Spleen (tissue), 11 donors: ENCODE results near the gene RAPGEFL1. TPM values are rescaled to one million over a fixed set of nuclear protein-coding genes. Genes with fewer than 3 reads are reported as not detected.
"Not testable (repeated sequence)": the region's sequence is repeated elsewhere in the genome, so short reads cannot be mapped to it uniquely, and the experiment has no call there.

Experiments
- DNase-seq: peaks from one replicate; pipeline ENCODE4 v3.0.0-alpha.2; 2020
- H3K27ac ChIP-seq, 8 donors: fragments of 200-600 bp; sonication (generic) in 7 of 8; 1 replicate in 4 of 8; 2 replicates in 4 of 8; pipeline versions ENCODE4 v1.5.0 to v1.8.0; 2016 to 2021; ENCODE audit warnings: inconsistent platforms in 4 of 8, mild to moderate bottlenecking in 4 of 8, moderate library complexity in 1 of 8
- H3K27me3 ChIP-seq, 7 donors: fragments of 200-600 bp; sonication (generic) in 6 of 7; replicated peaks in 1 of 7; 1 replicate in 4 of 7; 2 replicates in 3 of 7; pipeline versions ENCODE4 v1.5.0 to v1.8.0; 2016 to 2021; ENCODE audit warnings: inconsistent platforms in 3 of 7, mild to moderate bottlenecking in 1 of 7
- H3K36me3 ChIP-seq, 6 donors: fragments of 200-600 bp; sonication (generic) in 5 of 6; 1 replicate in 4 of 6; 2 replicates in 2 of 6; pipeline versions ENCODE4 v1.5.0 to v1.8.0; 2016 to 2021; ENCODE audit warnings: inconsistent platforms in 2 of 6
- H3K4me1 ChIP-seq, 6 donors: fragments of 200-600 bp; sonication (generic) in 5 of 6; 1 replicate in 3 of 6; 2 replicates in 3 of 6; pipeline versions ENCODE4 v1.5.0 to v1.8.0; 2016 to 2021; ENCODE audit warnings: inconsistent platforms in 3 of 6
- H3K4me3 ChIP-seq, 8 donors: fragments of 200-600 bp; sonication (generic) in 7 of 8; 1 replicate in 4 of 8; 2 replicates in 4 of 8; pipeline versions ENCODE4 v1.5.0 to v1.8.0; 2016 to 2021; ENCODE audit warnings: inconsistent platforms in 4 of 8, mild to moderate bottlenecking in 4 of 8, moderate library complexity in 2 of 8
- H3K9me3 ChIP-seq, 8 donors: fragments of 200-600 bp; sonication (generic) in 7 of 8; 1 replicate in 4 of 8; 2 replicates in 4 of 8; pipeline versions ENCODE4 v1.5.0 to v1.8.0; 2016 to 2021; ENCODE audit warnings: inconsistent platforms in 4 of 8
- POLR2A ChIP-seq, 3 donors: fragments of 450-650 bp; IDR thresholded peaks; one replicate each; pipeline ENCODE4 v1.5.1; 2017; ENCODE audit warnings: antibody characterized with exemption in 3 of 3, mild to moderate bottlenecking in 1 of 3
- POLR2AphosphoS5 ChIP-seq, 3 donors: sonication (generic); formaldehyde crosslinking; IDR thresholded peaks; one replicate each; pipeline ENCODE4 v1.5.1; 2017; ENCODE audit warnings: antibody characterized with exemption in 3 of 3
- WGBS, 5 donors: extraction: QIAGEN DNeasy Blood & Tissue Kit in 3 of 5; methylation state at CpG; one replicate each; pipeline versions ENCODE4 v1.1.5 to v1.1.7; 2013 to 2018; 5-methylcytosine and 5-hydroxymethylcytosine counted together
- intact Hi-C: fragments of 100-400 bp; cut with DNase I; formaldehyde crosslinking; loops from one replicate; pipeline ENCODE4 v1.15.0; 2023; ENCODE audit warnings: low total_unique reads
- polyA plus RNA-seq, 3 donors: library from polyadenylated mRNA; stranded (reverse); fragments of 200-250 nt; gene quantifications; one replicate each; pipeline ENCODE4 v1.2.1, GENCODE V29; 2013
- total RNA-seq, 7 donors: library from RNA; depleted of rRNA in 3 of 7; stranded (reverse); fragments of >200 nt in 3 of 7; fragmentation: NEBNext Ultra II Directional in 4 of 7; extraction: Animal tissue kit (Norgen Biotek cat#: 25700) in 4 of 7; gene quantifications; one replicate each; pipeline versions ENCODE4 v1.1.0 to v1.2.1, GENCODE V29; 2016 to 2021
- TF ChIP-seq, protein P1 (sequence below), 11 experiments: fragments of 200-600 bp in 7 of 11; fragments of 450-650 bp in 4 of 11; sonication (generic) in 4 of 11; IDR thresholded peaks in 8 of 11; conservative IDR thresholded peaks in 3 of 11; 1 replicate in 7 of 11; 2 replicates in 4 of 11; pipeline versions ENCODE4 v1.4.0 to v1.8.0; 2016 to 2021; ENCODE audit warnings: antibody characterized with exemption in 11 of 11, inconsistent platforms in 4 of 11, mild to moderate bottlenecking in 1 of 11
- donor health status: healthy with polysubstance abuse.
- donor health status: DM: no; HTN: no; CAD: no; lungs with moderate emphysema.
- donor health status: DM: no; HTN: no; CAD: no.
- donor health status: Bipolar disorder and iron deficiency.
- donor health status: healthy.
- donor health status: DM: no; HTN: no; CAD: no.
- donor health status: DM: yes; HTN: yes; CAD: no.

RAPGEFL1 gene
- total and polyA plus RNA-seq, 10 donors: 2.9 to 12.7 (median 6.4) TPM

DNA sequence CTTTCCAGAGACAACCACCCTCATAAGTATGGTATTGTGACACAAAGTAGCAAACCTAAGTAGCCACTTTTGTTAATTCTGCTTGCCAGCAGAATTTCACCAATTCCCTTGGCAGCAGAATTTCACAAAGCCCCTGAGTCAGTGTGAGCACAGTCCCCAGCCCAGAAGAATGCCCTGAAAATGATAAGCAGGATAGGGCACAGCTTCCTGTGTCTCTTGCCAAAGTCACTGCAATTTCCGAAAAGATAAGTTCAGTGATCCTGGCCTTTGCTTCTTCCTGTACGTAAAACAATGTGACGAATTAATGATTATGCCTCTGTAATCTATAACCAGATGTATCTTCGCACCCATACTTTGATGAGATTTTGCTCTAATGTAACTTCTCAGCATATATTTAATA is 25.9 kb downstream of the RAPGEFL1 start:
- Histone ChIP-seq H3K27me3 (peaks cover 0 to under 1% (median 0%) of the 10 kb centered on the region in 7 donors), H3K36me3 (no peaks in the 10 kb centered on the region), H3K4me1 (peaks cover 3 to 39% (median 20%) of the 10 kb centered on the region in 6 donors), H3K9me3 (no peaks in the 10 kb centered on the region), H3K4me3 (no peak overlapping the region), H3K27ac (peak overlapping the region in 7 of 8 donors; percentile 58 to 78 (median 72))
- TF ChIP-seq POLR2A (IDR thresholded peaks at IDR 0.05) (no peak), POLR2AphosphoS5 (IDR thresholded peaks at IDR 0.05) (peak in 1 of 3 donors; percentile 81)
- DNase-seq: no peak
- intact Hi-C loops: loop anchor here (5.0 kb wide), 1 partner anchor 89 kb away; no protein-coding TSS in a partner anchor
- 42 to 70% (median 52%) methylated on average over 4 of the region's 4 CpGs for WGBS, 5 donors

DNA sequence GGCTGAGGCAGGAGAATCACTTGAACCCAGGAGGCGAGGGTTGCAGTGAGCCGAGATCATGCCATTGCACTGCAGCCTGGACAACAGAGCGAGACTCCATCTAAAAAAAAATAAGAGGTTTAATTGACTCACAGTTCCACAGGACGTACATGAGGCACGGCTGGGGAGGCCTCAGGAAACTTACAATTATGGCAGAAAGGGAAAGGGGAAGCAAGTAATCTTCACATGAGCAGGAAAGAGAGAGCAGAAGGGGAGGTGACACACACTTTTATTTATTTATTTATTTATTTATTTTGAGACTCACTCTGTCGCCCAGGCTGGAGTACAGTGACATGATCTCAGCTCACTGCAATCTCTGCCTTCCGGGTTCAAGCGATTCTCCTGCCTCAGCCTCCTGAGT is 28.9 kb downstream of the RAPGEFL1 start:
- DNase-seq, H3K27me3 ChIP-seq, H3K36me3 ChIP-seq, H3K9me3 ChIP-seq, H3K4me3 ChIP-seq, intact Hi-C loops: not testable (repeated sequence)
- Histone ChIP-seq H3K27ac (peak overlapping the region in 4 of 8 donors; percentile 37 to 46 (median 39)), H3K4me1 (peaks cover 3 to 37% (median 20%) of the 10 kb centered on the region in 6 donors)
- WGBS, 5 donors: 67 to 87% (median 70%) methylated on average over 8 of the region's 8 CpGs

DNA sequence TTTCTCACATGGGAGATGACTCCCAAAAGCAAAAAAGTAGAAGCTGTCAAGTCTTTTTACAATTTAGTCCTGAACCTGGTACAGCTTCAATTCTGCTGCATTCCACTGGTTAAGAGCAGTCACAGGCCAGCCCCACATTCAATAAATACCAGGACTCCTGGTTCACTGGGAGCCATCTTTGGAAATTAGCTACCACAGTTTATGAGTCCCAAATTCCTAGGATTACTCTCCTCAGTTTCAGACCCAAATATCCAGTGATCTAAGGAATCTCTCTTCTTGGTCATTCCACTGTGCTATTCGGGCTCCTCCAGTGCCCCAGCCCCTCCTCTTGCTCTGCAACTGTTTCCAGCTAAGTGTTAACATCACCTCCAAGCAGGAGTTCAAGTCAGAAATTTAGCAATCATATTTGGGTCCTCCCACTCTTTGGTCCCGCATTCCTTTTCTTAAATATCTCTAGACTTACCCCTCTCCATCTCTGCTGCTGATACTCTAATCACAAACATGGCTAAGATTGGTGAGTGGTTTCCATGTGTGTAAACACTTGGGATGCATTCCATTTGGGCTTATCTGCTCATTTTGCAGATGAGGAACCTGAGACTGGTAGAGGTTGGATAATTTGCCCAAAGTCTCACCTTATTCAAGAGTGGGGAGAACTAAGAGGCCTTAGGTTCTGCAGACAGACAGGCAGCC is 32.3 kb downstream of the RAPGEFL1 start:
- WGBS, 5 donors: 73 to 94% (median 81%) methylated on average over 2 of the region's 2 CpGs
- H3K4me3 ChIP-seq: no peak overlapping the region
- peaks cover 0 to 5% (median 0%) of the 10 kb centered on the region in 6 donors for H3K4me1 ChIP-seq
- H3K27me3 ChIP-seq: no peaks in the 10 kb centered on the region
- intact Hi-C loops: no loop called here
- no peaks in the 10 kb centered on the region for H3K9me3 ChIP-seq
- DNase-seq: no peak
- TF ChIP-seq, protein P1, sequence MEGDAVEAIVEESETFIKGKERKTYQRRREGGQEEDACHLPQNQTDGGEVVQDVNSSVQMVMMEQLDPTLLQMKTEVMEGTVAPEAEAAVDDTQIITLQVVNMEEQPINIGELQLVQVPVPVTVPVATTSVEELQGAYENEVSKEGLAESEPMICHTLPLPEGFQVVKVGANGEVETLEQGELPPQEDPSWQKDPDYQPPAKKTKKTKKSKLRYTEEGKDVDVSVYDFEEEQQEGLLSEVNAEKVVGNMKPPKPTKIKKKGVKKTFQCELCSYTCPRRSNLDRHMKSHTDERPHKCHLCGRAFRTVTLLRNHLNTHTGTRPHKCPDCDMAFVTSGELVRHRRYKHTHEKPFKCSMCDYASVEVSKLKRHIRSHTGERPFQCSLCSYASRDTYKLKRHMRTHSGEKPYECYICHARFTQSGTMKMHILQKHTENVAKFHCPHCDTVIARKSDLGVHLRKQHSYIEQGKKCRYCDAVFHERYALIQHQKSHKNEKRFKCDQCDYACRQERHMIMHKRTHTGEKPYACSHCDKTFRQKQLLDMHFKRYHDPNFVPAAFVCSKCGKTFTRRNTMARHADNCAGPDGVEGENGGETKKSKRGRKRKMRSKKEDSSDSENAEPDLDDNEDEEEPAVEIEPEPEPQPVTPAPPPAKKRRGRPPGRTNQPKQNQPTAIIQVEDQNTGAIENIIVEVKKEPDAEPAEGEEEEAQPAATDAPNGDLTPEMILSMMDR (IDR thresholded peaks at IDR 0.05 in 8 of 11, conservative IDR thresholded peaks at IDR 0.05 in 3 of 11): no peak
- TF ChIP-seq POLR2A (IDR thresholded peaks at IDR 0.05) (no peak), POLR2AphosphoS5 (IDR thresholded peaks at IDR 0.05) (no peak)
- H3K36me3 ChIP-seq: no peaks in the 10 kb centered on the region
- no peak overlapping the region for H3K27ac ChIP-seq

DNA sequence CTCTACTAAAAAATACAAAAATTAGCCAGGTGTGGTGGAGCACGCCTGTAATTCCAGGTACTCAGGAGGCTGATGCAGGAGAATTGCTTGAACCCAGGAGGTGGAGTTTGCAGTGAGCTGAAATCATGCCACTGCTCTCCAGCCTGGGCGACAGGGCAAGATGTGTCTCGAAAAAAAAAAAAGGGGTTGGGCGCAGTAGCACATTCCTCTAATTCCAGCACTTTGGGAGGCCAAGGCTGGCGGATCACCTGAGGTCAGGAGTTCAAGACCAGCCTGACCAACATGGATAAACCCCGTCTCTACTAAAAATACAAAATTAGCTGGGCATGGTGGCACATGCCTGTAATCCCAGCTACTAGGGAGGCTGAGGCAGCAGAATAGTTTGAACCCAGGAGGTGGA is 36.6 kb downstream of the RAPGEFL1 start:
- H3K27ac ChIP-seq, H3K27me3 ChIP-seq, DNase-seq, intact Hi-C loops, H3K36me3 ChIP-seq, H3K4me3 ChIP-seq, H3K9me3 ChIP-seq: not testable (repeated sequence)
- peaks cover 0 to 12% (median 3%) of the 10 kb centered on the region in 6 donors for H3K4me1 ChIP-seq
- 72 to 95% (median 89%) methylated on average over 6 of the region's 6 CpGs for WGBS, 5 donors

DNA sequence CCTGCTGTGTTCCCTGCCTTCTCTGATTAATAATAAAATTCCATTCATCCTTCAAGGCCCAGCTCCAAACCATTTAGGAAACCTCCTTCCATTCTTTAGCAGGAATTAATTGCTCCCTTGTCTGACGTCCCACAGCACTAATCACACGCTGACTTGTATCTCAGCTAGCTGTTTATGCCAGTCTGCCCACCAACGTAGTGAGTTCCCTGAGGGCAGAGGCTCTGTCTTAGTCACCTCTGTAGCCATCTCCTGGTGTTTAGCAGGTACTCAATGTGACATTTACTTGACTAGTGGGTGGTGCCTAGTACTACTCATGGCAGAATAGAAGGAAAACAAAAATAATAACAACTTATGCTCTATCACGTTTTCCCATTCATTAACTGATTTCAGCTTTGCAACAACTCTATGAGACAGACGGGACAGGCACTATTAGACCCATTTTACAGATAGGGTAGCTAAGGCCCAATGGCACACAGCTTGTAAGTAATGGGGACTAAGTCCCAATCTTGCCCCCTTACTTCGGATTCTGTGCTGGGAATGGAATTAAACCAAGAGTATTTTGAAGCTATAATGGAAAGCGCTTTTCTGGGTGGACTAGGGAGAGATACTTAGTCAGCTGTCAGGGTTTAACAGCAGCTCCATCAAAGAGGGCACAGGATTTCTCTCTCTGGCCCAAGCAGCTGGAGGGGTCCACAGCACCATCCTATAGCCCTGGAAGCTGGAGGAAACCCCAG is 40.9 kb downstream of the RAPGEFL1 start:
- no peak for DNase-seq
- H3K27me3 ChIP-seq: no peaks in the 10 kb centered on the region
- H3K27ac ChIP-seq: peak overlapping the region; percentile 82 to 96 (median 94)
- intact Hi-C loops: no loop called here
- peak overlapping the region in 7 of 8 donors; percentile 58 to 75 (median 65) for H3K4me3 ChIP-seq
- TF ChIP-seq POLR2AphosphoS5 (IDR thresholded peaks at IDR 0.05): no peak
- TF ChIP-seq POLR2A (IDR thresholded peaks at IDR 0.05): no peak
- TF ChIP-seq, protein P1 (IDR thresholded peaks at IDR 0.05 in 8 of 11, conservative IDR thresholded peaks at IDR 0.05 in 3 of 11): no peak
- H3K4me1 ChIP-seq: peaks cover 6 to 39% (median 19%) of the 10 kb centered on the region in 6 donors
- no peaks in the 10 kb centered on the region for H3K36me3 ChIP-seq
- H3K9me3 ChIP-seq: no peaks in the 10 kb centered on the region
- WGBS, 5 donors: 82 to 89% (median 84%) methylated on average over 7 of the region's 7 CpGs
